K562 (cell line): Measurements from ENCODE around the gene C1R. TPM values are rescaled to one million over a fixed set of nuclear protein-coding genes. Genes with fewer than 3 reads are reported as not detected.
A peak's percentile ranks its signal among the peaks of the same experiment; 100 is the strongest.
"Not testable (repeated sequence)": the region's sequence is repeated elsewhere in the genome, so short reads cannot be mapped to it uniquely, and the experiment has no call there.

Source experiments
- ATAC-seq: fragments of 200-7000 bp; cut with Tn5 transposase; 3 replicates; pipeline ENCODE4 v1.9.1; 2020; ENCODE audit warnings: moderate library complexity
- BruUV-seq: library from RNA; stranded (reverse); fragments of 400-500 nt; replicated peaks from 2 replicates; lab custom pipeline; 2021; lab: Mats Ljungman, UMichigan
- CTCF ChIA-PET: fragments of 300-600 bp; formaldehyde crosslinking; extraction: SDS; loops from one replicate; lab custom pipeline; 2021; ENCODE audit warnings: low intra/inter-chr PET ratio; lab: Yijun Ruan, JAX
- POLR2A ChIA-PET: fragments of 300-600, 350-650 bp; sonication (Branson Sonifier 250); formaldehyde crosslinking; extraction: SDS; loops from one replicate; lab custom pipeline; 2021; ENCODE audit warnings: antibody characterized with exemption, inconsistent platforms; lab: Yijun Ruan, JAX
- DNase-seq, 4 experiments: peaks; one replicate each; pipeline versions ENCODE4 v3.0.0 to v3.0.0-alpha.2; 2011 to 2018; ENCODE audit warnings: low spot score in 3 of 4, mixed read lengths in 3 of 4; ENCODE audit errors: extremely low read depth in 1 of 4
- FAIRE-seq: peaks from 2 replicates; lab custom pipeline; 2011; peaks lifted over from hg19 to GRCh38; lab: Jason Lieb, UNC
- H2AFZ ChIP-seq: 2 replicates; pipeline ENCODE4 v1.6.0; 2011; ENCODE audit warnings: low read depth, low read length, control low read depth, inconsistent platforms
- H3K27ac ChIP-seq: fragments of 200-600 bp; 3 replicates; pipeline ENCODE4 v1.8.0; 2011; ENCODE audit warnings: low read depth, mild to moderate bottlenecking, control low read depth, inconsistent platforms, low read length, moderate library complexity, mixed read lengths; ENCODE audit errors: extremely low read depth
- H3K27me3 ChIP-seq, 2 experiments: fragments of 300-600 bp in 1 of 2; 2 replicates in 1 of 2; 3 replicates in 1 of 2; pipeline versions ENCODE4 v1.6.0 to v1.8.0; 2011; ENCODE audit warnings: inconsistent platforms in 2 of 2, low read length in 2 of 2, mild to moderate bottlenecking in 1 of 2, mixed read lengths in 1 of 2, moderate library complexity in 1 of 2; ENCODE audit not compliant: control insufficient read depth in 2 of 2, insufficient read depth in 2 of 2
- H3K36me3 ChIP-seq: fragments of 300-600 bp; 3 replicates; pipeline ENCODE4 v1.8.0; 2011; ENCODE audit warnings: mild to moderate bottlenecking, low read length, inconsistent platforms; ENCODE audit not compliant: control insufficient read depth, insufficient read depth
- H3K4me1 ChIP-seq, 2 experiments: fragments of 200-600 bp in 1 of 2; replicated peaks in 1 of 2; 2 replicates in 1 of 2; 3 replicates in 1 of 2; pipeline versions ENCODE4 v1.5.1 to v1.8.0; 2011; ENCODE audit warnings: inconsistent platforms in 2 of 2, low read length in 2 of 2, mild to moderate bottlenecking in 1 of 2, mixed read lengths in 1 of 2, moderate library complexity in 1 of 2; ENCODE audit not compliant: control insufficient read depth in 2 of 2, insufficient read depth in 2 of 2
- H3K4me2 ChIP-seq: 2 replicates; pipeline ENCODE4 v1.6.1; 2011; ENCODE audit warnings: low read length, control low read depth, inconsistent platforms, mixed read lengths; ENCODE audit not compliant: insufficient read depth
- H3K4me3 ChIP-seq: fragments of 200-600 bp; sonication (generic), shearing (Covaris generic); 2 replicates; pipeline ENCODE4 v1.5.1; 2016; ENCODE audit warnings: control low read depth, inconsistent platforms
- H3K79me2 ChIP-seq: fragments of 200-600 bp; 3 replicates; pipeline ENCODE4 v1.8.0; 2011; ENCODE audit warnings: low read length, inconsistent platforms; ENCODE audit not compliant: control insufficient read depth, insufficient read depth
- H3K9ac ChIP-seq, 2 experiments: 2 replicates each; pipeline versions ENCODE4 v1.6.0 to v1.6.1; 2011; ENCODE audit warnings: low read depth in 2 of 2, low read length in 2 of 2, control low read depth in 1 of 2, inconsistent platforms in 1 of 2, mild to moderate bottlenecking in 1 of 2, mixed read lengths in 1 of 2; ENCODE audit not compliant: insufficient read depth in 1 of 2
- H3K9me1 ChIP-seq: one replicate; pipeline ENCODE4 v1.6.0; 2011; ENCODE audit warnings: inconsistent platforms, mild to moderate bottlenecking, low read length, moderate library complexity; ENCODE audit not compliant: control insufficient read depth, insufficient read depth
- H3K9me3 ChIP-seq: replicated peaks from 2 replicates; pipeline ENCODE4 v1.5.1; 2011; ENCODE audit warnings: low read depth, low read length, inconsistent platforms; ENCODE audit not compliant: control insufficient read depth, insufficient read depth
- H4K20me1 ChIP-seq: replicated peaks from 2 replicates; pipeline ENCODE4 v1.6.1; 2011; ENCODE audit warnings: low read length, inconsistent platforms, mixed read lengths; ENCODE audit not compliant: control insufficient read depth, insufficient read depth
- BMI1 ChIP-seq: fragments of 150-350 bp; IDR thresholded peaks from 2 replicates; pipeline ENCODE4 v1.6.1; 2014; ENCODE audit warnings: low read length
- CBFA2T2 ChIP-seq: fragments of 450-650 bp; conservative IDR thresholded peaks from 2 replicates; pipeline ENCODE4 v1.6.1; 2017; ENCODE audit warnings: mild to moderate bottlenecking
- FOXJ3 ChIP-seq: sonication (generic); formaldehyde crosslinking; IDR thresholded peaks from 2 replicates; pipeline ENCODE4 v1.4.0; 2020; ENCODE audit warnings: mild to moderate bottlenecking, missing genetic modification reagents
- HMBOX1 ChIP-seq: sonication (generic); IDR thresholded peaks from 2 replicates; pipeline ENCODE4 v1.6.1; 2016
- MCM3 ChIP-seq: fragments of 450-650 bp; IDR thresholded peaks from 2 replicates; pipeline ENCODE4 v1.6.1; 2016
- NCOA4 ChIP-seq: fragments of 450-650 bp; IDR thresholded peaks from 2 replicates; pipeline ENCODE4 v1.6.1; 2018; ENCODE audit warnings: mild to moderate bottlenecking; ENCODE audit not compliant: partially characterized antibody
- SMAD4 ChIP-seq: fragments of 250-450 bp; sonication (Bioruptor Pico); conservative IDR thresholded peaks from 2 replicates; pipeline ENCODE4 v1.8.0; 2021; ENCODE audit warnings: inconsistent platforms, mild to moderate bottlenecking, moderate library complexity
- ZFPM2 ChIP-seq: fragments of 250-450 bp; sonication (Bioruptor Pico); IDR thresholded peaks from 2 replicates; pipeline ENCODE4 v1.5.1; 2022; ENCODE audit warnings: mild to moderate bottlenecking
- ZNF124 ChIP-seq: sonication (generic); formaldehyde crosslinking; IDR thresholded peaks from 2 replicates; pipeline ENCODE4 v1.8.1; 2022; ENCODE audit warnings: missing genetic modification reagents
- ZNF354B ChIP-seq: fragments of 250-450 bp; sonication (Bioruptor Pico); IDR thresholded peaks from 2 replicates; pipeline ENCODE4 v1.4.0; 2020
- ZNF699 ChIP-seq: fragments of 250-450 bp; sonication (Bioruptor Pico); IDR thresholded peaks from 2 replicates; pipeline ENCODE4 v1.8.0; 2021; ENCODE audit warnings: mild to moderate bottlenecking, moderate library complexity; ENCODE audit not compliant: insufficient replicate concordance
- ZNF77 ChIP-seq: fragments of 250-450 bp; sonication (Bioruptor Pico); IDR thresholded peaks from 2 replicates; pipeline ENCODE4 v1.5.0; 2020
- WGBS: fragments of 100-300 bp; shearing (Covaris generic); methylation state at CpG from one replicate; pipeline ENCODE4 v1.1.6; 2016; ENCODE audit warnings: low coverage, mixed read lengths; ENCODE audit not compliant: insufficient coverage; ENCODE audit errors: missing lambda C conversion rate; 5-methylcytosine and 5-hydroxymethylcytosine counted together
- in situ Hi-C: fragments of 300-500 bp; cut with MboI; formaldehyde crosslinking; loops from 4 replicates; pipeline ENCODE4 v1.15.0; 2018; ENCODE audit warnings: inconsistent platforms, mixed read lengths
- intact Hi-C: fragments of 100-400 bp; cut with micrococcal nuclease; formaldehyde crosslinking; loops from 2 replicates; pipeline ENCODE4 v1.14.2; 2022
- polyA plus RNA-seq, 8 experiments: library from polyadenylated mRNA; depleted of rRNA in 4 of 8; stranded (reverse) in 5 of 8; unstranded in 3 of 8; fragments of >200 nt; fragmentation: Nextera tagmentation in 2 of 8; fragmentation: Illumina TruSeq in 1 of 8; extraction: Ambion mirVana in 2 of 8; extraction: Trizol in 1 of 8; gene quantifications; 2 replicates each; pipeline versions ENCODE4 v1.2.1 to v1.2.3, GENCODE V29; 2011 to 2014; ENCODE audit warnings: inconsistent platforms in 1 of 8, missing spikeins in 1 of 8
- total RNA-seq, 7 experiments: library from RNA; depleted of rRNA in 6 of 7; stranded (reverse); fragments of >200 nt in 6 of 7; fragmentation: Illumina TruSeq in 2 of 7; extraction: Trizol in 2 of 7; gene quantifications; 2 replicates each; pipeline versions ENCODE4 v1.2.1 to v1.2.3, GENCODE V29; 2011 to 2021; ENCODE audit warnings: low replicate concordance in 1 of 7

The C1R gene
- total and polyA plus RNA-seq, 9 of the 15 experiments (the other 6 are each of a cell fraction or from before 2014, with no cell fraction given), result 0.07 to 1.0 (median 0.33) TPM; not detected in 1

- DNase-seq (no peak), FAIRE-seq (no peak)
- POLR2A ChIA-PET, result interaction anchor here (0.6 to 2.0 kb wide), 3 partner anchors 70 to 119 kb away, joined by 3 to 6 read pairs (median 5); partner anchors contain the start of genes C12orf57 and RNU7-1
- WGBS, result 83% methylated on average over 12 of the region's 22 CpGs
- H3K4me1 ChIP-seq, result peaks cover 7 to 20% of the 10 kb centered on the region in 2 experiments; a peak in 3 of 5 replicates
- H3K4me3 ChIP-seq, result no peak overlapping the region
- TSS peak; percentile 91 for BruUV-seq
- no peak overlapping the region for H3K9ac ChIP-seq
- no peaks in the 10 kb centered on the region for H4K20me1 ChIP-seq
- H3K79me2 ChIP-seq, result no peaks in the 10 kb centered on the region
- H3K36me3 ChIP-seq, result no peaks in the 10 kb centered on the region
- no peaks in the 10 kb centered on the region for H3K9me3 ChIP-seq
- no peaks in the 10 kb centered on the region for H3K27me3 ChIP-seq
- no peaks in the 10 kb centered on the region for H3K9me1 ChIP-seq
- intact Hi-C loops, result no loop called here
- H2AFZ ChIP-seq, result no peak overlapping the region
- H3K4me2 ChIP-seq, result no peak overlapping the region
- no peak overlapping the region for H3K27ac ChIP-seq
- TF ChIP-seq NCOA4, result no peak
- TF ChIP-seq BMI1, result no peak
- no peak for TF ChIP-seq ZNF124
- no peak for TF ChIP-seq SMAD4 (CRISPR knock-in tag)
- no peak for TF ChIP-seq CBFA2T2
- no peak for TF ChIP-seq FOXJ3 (CRISPR knock-in tag)
- no peak for TF ChIP-seq ZNF77
- TF ChIP-seq ZFPM2, result no peak
- TF ChIP-seq HMBOX1, result no peak
- no peak for TF ChIP-seq ZNF699
- no peak for TF ChIP-seq MCM3
- TF ChIP-seq ZNF354B (CRISPR knock-in tag), result no peak
- TF ChIP-seq, all 486 proteins: peak for 0
- CTCF ChIA-PET, result no interaction called here
- in situ Hi-C loops, result no loop called here
- ATAC-seq, result no peak
Observed at GRCh38 chr12:7038591-7038990, 53.7 kb downstream of the C1R start.

DNA sequence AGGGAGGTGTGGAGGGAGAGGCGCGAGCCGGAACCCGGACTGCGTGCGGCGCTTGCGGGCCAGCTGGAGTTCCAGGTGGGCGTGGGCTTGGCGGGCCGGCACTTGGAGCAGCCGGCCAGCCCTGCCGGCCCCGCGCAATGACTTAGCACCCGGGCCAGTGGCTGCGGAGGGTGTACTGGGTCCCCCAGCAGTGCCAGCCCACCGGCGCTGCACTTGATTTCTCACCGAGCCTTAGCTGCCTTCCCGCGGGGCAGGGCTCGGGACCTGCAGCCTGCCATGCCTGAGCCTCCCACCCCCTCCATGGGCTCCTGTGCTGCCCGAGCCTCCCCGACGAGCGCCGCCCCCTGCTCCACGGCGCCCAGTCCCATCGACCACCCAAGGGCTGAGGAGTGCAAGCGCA is 54.8 kb downstream of the C1R start:
- intact Hi-C loops, H3K4me2 ChIP-seq, H3K4me3 ChIP-seq, CTCF ChIA-PET, H3K9ac ChIP-seq, H3K79me2 ChIP-seq, H3K9me3 ChIP-seq, H3K9me1 ChIP-seq, BruUV-seq, H3K27me3 ChIP-seq, DNase-seq, ATAC-seq, FAIRE-seq, H3K36me3 ChIP-seq, POLR2A ChIA-PET, H4K20me1 ChIP-seq, H2AFZ ChIP-seq, H3K27ac ChIP-seq, in situ Hi-C loops: not testable (repeated sequence)
- WGBS, result 100% methylated on average over 1 of the region's 32 CpGs
- H3K4me1 ChIP-seq, result peaks cover 7 to 29% of the 10 kb centered on the region in 2 experiments; a peak in 3 of 5 replicates
